GM12891 (cell line): ENCODE results near the gene GGPS1.
"Not testable (repeated sequence)": the region's sequence is repeated elsewhere in the genome, so short reads cannot be mapped to it uniquely, and the experiment has no call there.

Experiments
- PAX5 ChIP-seq: IDR thresholded peaks from 2 replicates; pipeline ENCODE4 v1.6.1; 2011; ENCODE audit warnings: low read length, moderate library complexity, mild to moderate bottlenecking; ENCODE audit not compliant: insufficient read depth, severe bottlenecking
- POLR2A ChIP-seq: IDR thresholded peaks from 2 replicates; pipeline ENCODE4 v1.6.1; 2011; ENCODE audit warnings: low read depth, low read length, control low read depth
- POLR2AphosphoS5 ChIP-seq: IDR thresholded peaks from 2 replicates; pipeline ENCODE4 v1.6.1; 2011; ENCODE audit warnings: low read depth, low read length, control low read depth
- SPI1 ChIP-seq: IDR thresholded peaks from 2 replicates; pipeline ENCODE4 v1.6.1; 2011; ENCODE audit warnings: low read depth, low read length, control low read depth
- TAF1 ChIP-seq: IDR thresholded peaks from 2 replicates; pipeline ENCODE4 v1.6.1; 2011; ENCODE audit warnings: low read depth, low read length, control low read depth

GRCh38 chr1:235309206-235309605 lies 19.2 kb upstream of the GGPS1 start:
- TF ChIP-seq POLR2A, POLR2AphosphoS5, PAX5, SPI1, TAF1: not testable (repeated sequence)
